Right kidney (tissue), 1 donor: ENCODE data around the gene CDH2.

ENCODE experiments used
- DNase-seq: peaks from one replicate; pipeline ENCODE4 v3.0.0-alpha.2; 2016

The CDH2 gene

GRCh38 chr18:27995770-27996502 is 181.0 kb downstream of the CDH2 start:
- no peak for DNase-seq

DNA sequence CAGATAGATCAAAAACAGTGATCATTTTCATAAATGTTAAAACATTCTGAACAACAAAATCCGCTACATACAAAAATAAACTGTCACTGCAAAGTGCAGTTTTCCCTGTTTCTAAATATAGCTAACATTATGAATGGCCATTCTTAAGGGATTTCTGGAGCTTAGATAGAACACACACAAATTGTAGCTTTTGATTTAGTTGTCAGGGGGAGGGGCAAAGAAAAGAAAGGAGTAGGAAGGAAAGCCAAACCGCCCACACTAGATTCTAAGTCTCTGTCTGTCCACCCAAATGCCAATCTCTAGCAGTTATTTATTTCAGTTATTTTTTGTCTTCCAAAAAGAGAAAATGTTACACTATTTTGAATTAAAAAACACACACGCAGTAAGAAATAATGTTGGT is 182.4 kb downstream of the CDH2 start:
- DNase-seq, result no peak

GRCh38 chr18:27991391-27991790 is 185.5 kb downstream of the CDH2 start:
- no peak for DNase-seq

GRCh38 chr18:27985832-27986231 is 191.1 kb downstream of the CDH2 start:
- no peak for DNase-seq

- no peak for DNase-seq
Observed at GRCh38 chr18:27983780-27984179, 193.2 kb downstream of the CDH2 start.

- DNase-seq, result no peak
Observed at GRCh38 chr18:27976806-27977408, 200.0 kb downstream of the CDH2 start.

- DNase-seq, result no peak
Observed at GRCh38 chr18:27970321-27970720, 206.6 kb downstream of the CDH2 start.

DNA sequence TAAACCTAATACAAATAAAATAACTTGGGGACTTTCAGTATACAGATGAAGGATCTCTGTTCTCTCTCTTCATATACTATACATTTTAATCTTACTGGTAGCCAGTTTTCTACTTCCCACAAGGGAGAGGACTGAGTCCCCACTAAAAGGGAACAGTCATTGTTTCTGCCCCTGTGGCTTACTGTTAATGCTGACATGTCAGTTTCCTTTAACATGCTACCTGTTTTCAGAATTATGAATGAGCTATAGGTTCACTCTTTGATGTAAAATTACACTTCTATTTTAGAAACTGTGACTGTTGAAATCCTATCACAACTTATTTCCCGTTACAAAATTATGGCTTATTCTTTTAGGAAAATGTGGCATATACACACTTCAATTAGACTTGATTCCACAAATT is 207.7 kb downstream of the CDH2 start:
- no peak for DNase-seq

DNA sequence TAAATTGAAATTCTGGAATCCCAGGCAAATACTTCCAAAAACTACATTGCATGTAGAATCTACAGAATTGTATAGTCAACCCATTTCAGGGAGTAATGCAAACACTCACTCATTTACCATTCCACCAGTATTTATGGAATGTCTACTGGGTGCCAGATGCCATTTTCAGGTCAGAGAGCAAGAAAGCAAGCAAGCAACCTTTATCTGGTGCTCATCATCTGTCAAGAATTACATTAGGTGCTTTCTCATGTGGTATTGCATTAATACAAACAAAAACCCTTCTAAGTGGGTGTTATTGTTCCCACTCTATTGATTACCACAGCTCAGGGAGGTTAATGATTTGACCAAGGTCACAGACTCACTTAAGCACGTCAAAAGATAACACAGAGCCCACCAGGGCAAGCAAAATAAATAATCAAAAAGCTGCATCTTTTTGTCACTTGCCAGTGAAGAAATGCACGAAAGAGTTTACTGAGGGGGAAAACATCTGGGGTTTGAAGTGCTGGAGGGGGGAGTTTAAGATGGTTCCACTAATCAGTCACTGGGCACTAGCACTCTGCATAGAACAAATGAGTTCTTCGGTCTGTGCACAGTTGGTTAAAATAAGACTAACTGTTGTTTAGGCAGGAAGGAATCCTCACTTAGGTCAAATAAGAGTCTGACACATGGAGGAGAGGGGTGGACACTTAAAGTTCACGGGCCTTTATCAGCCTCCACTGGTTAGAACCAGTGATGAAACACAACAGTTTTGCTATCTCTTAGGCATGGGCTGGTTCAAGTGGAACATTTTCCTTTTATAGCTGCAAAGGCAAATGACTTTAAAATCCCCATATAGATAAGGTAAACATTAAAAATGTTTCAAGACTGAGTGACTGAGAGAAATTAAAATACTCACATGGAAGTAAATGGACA is 208.8 kb downstream of the CDH2 start:
- no peak for DNase-seq

GRCh38 chr18:27966881-27967280 is 210.0 kb downstream of the CDH2 start:
- no peak for DNase-seq

- DNase-seq, result no peak
Observed at GRCh38 chr18:27964811-27965210, 212.1 kb downstream of the CDH2 start.

DNA sequence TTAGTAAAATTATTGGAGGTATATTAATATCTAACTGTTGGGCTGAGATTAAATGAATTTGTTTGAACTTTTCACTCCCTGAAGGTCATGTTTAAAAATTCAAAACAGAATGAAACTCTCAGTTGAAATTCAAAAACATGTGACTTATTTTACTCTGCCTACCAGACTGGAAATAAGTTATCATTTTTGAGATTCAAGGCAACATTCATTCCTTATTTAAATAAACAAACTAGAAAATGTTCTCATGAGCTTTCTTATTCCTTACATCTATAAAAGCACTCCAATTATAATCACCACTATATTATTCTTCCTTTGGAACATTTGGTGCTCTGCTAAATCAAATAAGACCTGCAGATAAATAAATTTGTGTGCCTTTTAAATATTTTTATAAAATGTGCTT is 217.8 kb downstream of the CDH2 start:
- DNase-seq, result no peak

DNA sequence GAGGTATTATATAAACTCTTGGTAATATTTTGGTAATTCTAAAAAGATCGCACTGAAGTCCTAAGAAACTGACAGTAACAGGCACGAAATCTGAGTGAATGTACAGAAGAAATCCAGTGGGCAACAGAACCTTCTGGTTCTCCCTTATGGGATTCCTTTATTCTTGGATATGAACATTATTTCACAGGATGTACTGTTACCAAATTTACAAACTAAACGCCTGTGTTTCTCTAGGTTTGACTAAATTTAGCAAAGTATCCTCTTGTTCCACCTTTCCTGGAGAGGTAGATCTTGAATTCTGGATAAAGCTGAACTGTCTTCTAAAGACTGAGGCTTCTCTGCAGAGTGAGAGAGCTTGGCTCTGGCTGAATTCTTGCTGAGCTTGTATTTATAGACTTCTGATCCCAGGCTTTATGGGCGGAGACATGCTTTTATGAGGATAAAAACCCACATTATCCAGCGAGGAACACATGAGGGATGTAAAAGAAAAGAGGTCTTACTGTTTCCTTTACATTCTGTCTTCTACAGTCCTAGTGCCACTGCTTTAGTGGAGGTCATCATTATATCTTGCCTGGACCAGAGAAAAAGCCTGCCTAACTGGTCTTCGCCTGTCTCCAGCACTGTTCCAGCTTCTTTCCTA is 220.8 kb downstream of the CDH2 start:
- no peak for DNase-seq

GRCh38 chr18:27954226-27954625 is 222.7 kb downstream of the CDH2 start:
- DNase-seq, result no peak

DNA sequence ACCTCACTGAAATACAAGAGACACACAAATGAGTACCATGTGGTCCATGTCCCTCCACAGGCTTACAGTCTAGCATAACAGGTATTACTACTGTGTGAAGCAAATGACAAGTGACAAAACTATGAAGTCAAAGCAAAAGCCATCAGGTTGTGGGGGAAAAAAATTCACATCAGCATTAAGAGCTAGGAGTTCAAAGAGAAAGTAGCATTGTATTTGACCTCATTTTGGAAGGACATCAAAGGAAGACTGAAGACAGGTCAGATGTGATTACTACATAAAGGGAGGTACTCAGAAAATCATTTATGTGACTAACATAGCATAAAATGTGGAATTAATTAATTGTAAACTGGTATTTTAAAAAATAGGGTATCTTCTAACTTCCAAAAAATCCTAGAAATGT is 224.2 kb downstream of the CDH2 start:
- DNase-seq, result no peak

DNA sequence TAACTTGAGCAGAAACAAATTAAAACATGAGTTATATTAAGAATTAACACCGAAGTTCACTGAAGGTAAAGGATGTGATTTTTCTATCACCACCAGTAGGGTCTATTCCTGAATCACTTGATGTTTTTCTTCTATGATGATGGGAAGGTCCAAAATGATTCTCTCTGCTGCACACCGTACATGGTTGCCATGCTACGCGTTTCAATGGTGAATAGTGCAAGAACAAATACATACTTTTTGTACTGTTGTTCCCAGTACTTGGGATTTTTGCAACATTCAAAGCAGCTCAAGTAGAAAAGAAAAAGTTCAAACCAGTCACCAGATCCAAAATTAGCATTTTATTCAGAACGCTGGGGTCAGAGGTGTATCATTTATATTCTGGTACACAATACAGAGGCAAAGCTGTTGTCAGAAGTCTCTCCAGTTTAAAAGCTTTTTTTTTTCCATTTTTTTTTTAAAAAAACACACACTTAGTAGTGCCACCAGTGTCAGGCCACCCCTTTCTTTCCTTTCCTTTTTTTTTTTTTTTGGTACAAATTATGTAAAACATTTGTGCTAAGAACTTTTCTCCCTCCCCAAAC is 226.2 kb downstream of the CDH2 start:
- no peak for DNase-seq

GRCh38 chr18:27948986-27949385 is 227.9 kb downstream of the CDH2 start:
- no peak for DNase-seq

DNA sequence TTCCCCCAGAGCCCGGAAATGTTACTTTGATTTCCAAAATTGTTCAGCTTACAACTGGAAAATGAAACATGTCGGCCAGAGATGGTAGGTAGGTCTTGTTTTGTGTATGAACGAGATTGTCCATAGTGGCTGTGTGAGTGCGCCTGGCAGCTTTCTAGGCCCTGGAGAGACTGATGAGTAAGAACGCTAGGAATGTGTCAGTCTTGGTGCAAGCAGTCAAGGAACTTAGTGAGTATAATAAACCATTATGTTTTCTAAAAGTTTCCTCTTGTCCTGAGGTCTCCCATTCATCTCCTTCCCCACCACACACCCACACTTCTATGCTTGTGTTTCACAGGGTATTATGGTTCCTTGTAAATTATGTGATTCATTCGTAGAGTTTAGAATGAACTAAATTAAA is 234.2 kb downstream of the CDH2 start:
- no peak for DNase-seq

DNA sequence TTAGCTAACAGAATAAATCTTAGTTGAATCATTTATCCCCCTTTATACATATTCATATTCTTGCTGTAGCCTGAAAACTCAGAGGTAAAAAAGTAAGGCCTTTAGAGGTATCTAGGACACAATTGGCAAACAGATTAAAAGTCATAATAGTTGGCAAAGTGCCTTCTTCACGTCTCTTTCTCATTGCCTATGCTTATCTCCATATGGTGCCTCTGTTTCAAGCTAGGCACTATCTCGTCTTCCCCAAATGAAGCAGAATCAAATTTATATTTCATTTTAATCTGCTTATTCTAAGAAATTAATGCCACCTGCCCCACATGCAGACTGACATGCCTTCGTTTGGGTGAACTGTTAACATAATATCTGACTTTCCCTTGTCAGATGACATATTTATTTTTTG is 245.4 kb downstream of the CDH2 start:
- DNase-seq, result no peak

GRCh38 chr18:27922780-27923179 is 254.2 kb downstream of the CDH2 start:
- DNase-seq, result no peak

DNA sequence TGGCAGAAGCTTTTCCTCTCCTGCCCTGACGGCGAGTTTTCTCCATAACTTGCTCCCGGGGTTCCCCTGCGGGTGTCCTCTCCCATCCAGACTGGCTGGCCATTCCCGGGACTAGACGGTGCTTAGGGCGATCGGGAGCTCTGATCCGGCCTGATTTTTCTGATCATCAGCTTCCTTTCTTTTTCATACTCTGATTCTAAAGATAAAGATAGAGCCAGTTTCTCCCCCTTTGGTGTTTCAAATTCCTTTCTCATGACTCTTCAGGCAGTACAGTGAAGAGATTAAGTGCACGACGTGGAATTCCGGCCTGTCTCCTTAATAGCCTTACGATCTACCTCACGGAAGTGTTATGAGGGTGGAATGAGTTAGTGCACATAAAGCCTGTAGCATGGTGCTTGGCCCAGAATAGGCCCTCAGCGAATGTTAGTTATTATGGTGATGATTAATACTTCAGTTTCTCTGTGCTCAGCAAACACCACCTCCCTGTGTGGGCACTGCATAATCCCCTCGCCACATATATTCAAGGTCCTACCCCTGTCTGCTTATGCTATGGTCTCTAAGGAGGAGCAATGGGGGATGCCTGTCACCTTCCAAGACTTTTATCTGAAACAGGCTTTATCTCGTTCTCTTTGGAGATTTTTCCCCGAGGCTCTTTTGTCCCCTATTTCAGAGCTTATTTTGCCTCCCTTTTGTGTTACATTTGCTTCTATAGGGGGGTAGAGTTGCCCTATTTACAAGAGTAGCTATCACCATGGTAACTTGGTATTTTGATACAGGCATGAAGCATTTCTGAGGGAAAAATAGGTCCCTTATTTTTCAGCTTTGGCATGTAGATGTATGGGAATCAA is 254.8 kb downstream of the CDH2 start:
- no peak for DNase-seq

GRCh38 chr18:27921392-27921791 is 255.5 kb downstream of the CDH2 start:
- DNase-seq, result no peak
